Stomach (tissue), 9 donors: ENCODE measurements around the gene SYNJ2. TPM values are rescaled to one million over a fixed set of nuclear protein-coding genes. Genes with fewer than 3 reads are reported as not detected.

Source experiments
- DNase-seq, 2 donors: peaks; one replicate each; pipeline versions ENCODE4 v3.0.0 to v3.0.0-alpha.2; 2013 to 2019
- H3K27ac ChIP-seq, 5 donors: fragments of 200-600 bp in 4 of 5; sonication (generic) in 4 of 5; one replicate each; pipeline ENCODE4 v1.5.1; 2013 to 2019; ENCODE audit warnings: mild to moderate bottlenecking in 1 of 5, moderate library complexity in 1 of 5
- H3K27me3 ChIP-seq, 3 donors: fragments of 200-600 bp; sonication (generic); one replicate each; pipeline ENCODE4 v1.5.1; 2017 to 2019; ENCODE audit warnings: mixed run types in 1 of 3
- H3K36me3 ChIP-seq, 4 donors: fragments of 200-600 bp; sonication (generic); 1 replicate in 3 of 4; 2 replicates in 1 of 4; pipeline ENCODE4 v1.5.1; 2016 to 2019
- H3K4me1 ChIP-seq, 4 donors: fragments of 200-600 bp; sonication (generic); one replicate each; pipeline ENCODE4 v1.5.1; 2016 to 2019
- H3K4me3 ChIP-seq, 4 donors: fragments of 200-600 bp; sonication (generic) in 3 of 4; one replicate each; pipeline ENCODE4 v1.5.1; 2016 to 2019; ENCODE audit warnings: mild to moderate bottlenecking in 1 of 4
- H3K9me3 ChIP-seq, 4 donors: fragments of 200-600 bp; sonication (generic); one replicate each; pipeline ENCODE4 v1.5.1; 2016 to 2019
- EP300 ChIP-seq: sonication (generic); formaldehyde crosslinking; IDR thresholded peaks from one replicate; pipeline ENCODE4 v1.6.1; 2017; ENCODE audit warnings: antibody characterized with exemption
- POLR2A ChIP-seq, 4 donors: fragments of 450-650 bp; IDR thresholded peaks; one replicate each; pipeline ENCODE4 v1.6.1; 2016; ENCODE audit warnings: antibody characterized with exemption in 4 of 4, control low read depth in 2 of 4, mild to moderate bottlenecking in 1 of 4, moderate library complexity in 1 of 4
- POLR2AphosphoS5 ChIP-seq, 3 donors: sonication (generic); formaldehyde crosslinking; IDR thresholded peaks; one replicate each; pipeline ENCODE4 v1.6.1; 2016; ENCODE audit warnings: antibody characterized with exemption in 3 of 3
- WGBS, 5 donors: extraction: QIAGEN DNeasy Blood & Tissue Kit in 3 of 5; methylation state at CpG; one replicate each; pipeline versions ENCODE4 v1.1.5 to v1.1.7; 2013 to 2018; 5-methylcytosine and 5-hydroxymethylcytosine counted together
- intact Hi-C: fragments of 100-400 bp; cut with DNase I; formaldehyde crosslinking; loops from one replicate; pipeline ENCODE4 v1.15.1; 2023; ENCODE audit warnings: low total_unique reads
- polyA plus RNA-seq, 3 donors: library from polyadenylated mRNA; stranded (reverse); fragments of 200-250 nt; gene quantifications; one replicate each; pipeline ENCODE4 v1.2.3, GENCODE V29; 2013
- total RNA-seq, 5 donors: library from RNA; depleted of rRNA; stranded (reverse); fragments of >200 nt; gene quantifications; one replicate each; pipeline versions ENCODE4 v1.1.0 to v1.2.3, GENCODE V29; 2014 to 2016
- TF ChIP-seq, protein P1 (sequence below), 7 experiments: fragments of 450-650 bp in 4 of 7; fragments of 200-600 bp in 3 of 7; sonication (generic) in 3 of 7; IDR thresholded peaks; one replicate each; pipeline ENCODE4 v1.5.1; 2016 to 2019; ENCODE audit warnings: antibody characterized with exemption in 7 of 7, control low read depth in 2 of 7, mild to moderate bottlenecking in 1 of 7
- donor health status: healthy with polysubstance abuse.
- donor health status: Bipolar disorder and iron deficiency.
- donor health status: healthy.

The SYNJ2 gene
- total and polyA plus RNA-seq, 8 donors, result 4.7 to 41.4 (median 14.4) TPM

DNA sequence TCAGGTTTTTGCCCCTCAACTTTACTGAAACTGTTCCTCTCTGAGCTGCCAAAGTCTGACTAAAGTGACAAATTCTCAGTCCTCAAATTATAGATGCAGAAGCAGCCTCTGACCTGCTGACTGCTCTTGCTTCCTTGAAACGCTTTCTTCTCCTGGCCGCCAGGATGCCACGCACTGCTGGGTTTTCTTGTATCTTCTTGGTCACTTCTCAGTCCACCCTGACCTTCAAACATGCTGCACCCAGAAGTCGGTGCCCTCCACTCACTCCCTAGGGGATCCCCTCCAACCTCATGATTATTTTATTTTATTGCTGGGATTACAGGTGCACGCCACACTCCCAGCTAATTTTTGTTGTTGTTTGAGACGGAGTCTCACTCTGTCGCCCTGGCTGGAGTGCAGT, 24.7 kb downstream of the SYNJ2 start:
- 90 to 96% (median 93%) methylated on average over 7 of the region's 7 CpGs for WGBS, 5 donors
- Histone ChIP-seq H3K27ac (no peak overlapping the region), H3K36me3 (no peaks in the 10 kb centered on the region), H3K4me3 (no peak overlapping the region), H3K9me3 (no peaks in the 10 kb centered on the region), H3K27me3 (no peaks in the 10 kb centered on the region), H3K4me1 (peaks cover 41 to 59% (median 48%) of the 10 kb centered on the region in 4 donors)
- no peak for DNase-seq
- intact Hi-C loops, result no loop called here
- TF ChIP-seq POLR2A (IDR thresholded peaks at IDR 0.05) (no peak), POLR2AphosphoS5 (IDR thresholded peaks at IDR 0.05) (no peak)
- TF ChIP-seq, protein P1, sequence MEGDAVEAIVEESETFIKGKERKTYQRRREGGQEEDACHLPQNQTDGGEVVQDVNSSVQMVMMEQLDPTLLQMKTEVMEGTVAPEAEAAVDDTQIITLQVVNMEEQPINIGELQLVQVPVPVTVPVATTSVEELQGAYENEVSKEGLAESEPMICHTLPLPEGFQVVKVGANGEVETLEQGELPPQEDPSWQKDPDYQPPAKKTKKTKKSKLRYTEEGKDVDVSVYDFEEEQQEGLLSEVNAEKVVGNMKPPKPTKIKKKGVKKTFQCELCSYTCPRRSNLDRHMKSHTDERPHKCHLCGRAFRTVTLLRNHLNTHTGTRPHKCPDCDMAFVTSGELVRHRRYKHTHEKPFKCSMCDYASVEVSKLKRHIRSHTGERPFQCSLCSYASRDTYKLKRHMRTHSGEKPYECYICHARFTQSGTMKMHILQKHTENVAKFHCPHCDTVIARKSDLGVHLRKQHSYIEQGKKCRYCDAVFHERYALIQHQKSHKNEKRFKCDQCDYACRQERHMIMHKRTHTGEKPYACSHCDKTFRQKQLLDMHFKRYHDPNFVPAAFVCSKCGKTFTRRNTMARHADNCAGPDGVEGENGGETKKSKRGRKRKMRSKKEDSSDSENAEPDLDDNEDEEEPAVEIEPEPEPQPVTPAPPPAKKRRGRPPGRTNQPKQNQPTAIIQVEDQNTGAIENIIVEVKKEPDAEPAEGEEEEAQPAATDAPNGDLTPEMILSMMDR (IDR thresholded peaks at IDR 0.05), result no peak

GRCh38 chr6:158006821-158007570, 25.3 kb downstream of the SYNJ2 start:
- no peak for TF ChIP-seq POLR2A (IDR thresholded peaks at IDR 0.05)
- no peak for TF ChIP-seq POLR2AphosphoS5 (IDR thresholded peaks at IDR 0.05)
- no peak for TF ChIP-seq EP300
- TF ChIP-seq, protein P1 (IDR thresholded peaks at IDR 0.05), result no peak
- no peak for DNase-seq
- Histone ChIP-seq H3K9me3 (no peaks in the 10 kb centered on the region), H3K4me3 (no peak overlapping the region), H3K27me3 (no peaks in the 10 kb centered on the region), H3K27ac (no peak overlapping the region), H3K4me1 (peaks cover 37 to 65% (median 46%) of the 10 kb centered on the region in 4 donors), H3K36me3 (no peaks in the 10 kb centered on the region)
- WGBS, 5 donors, result 90 to 97% (median 93%) methylated on average over 11 of the region's 11 CpGs
- intact Hi-C loops, result no loop called here

DNA sequence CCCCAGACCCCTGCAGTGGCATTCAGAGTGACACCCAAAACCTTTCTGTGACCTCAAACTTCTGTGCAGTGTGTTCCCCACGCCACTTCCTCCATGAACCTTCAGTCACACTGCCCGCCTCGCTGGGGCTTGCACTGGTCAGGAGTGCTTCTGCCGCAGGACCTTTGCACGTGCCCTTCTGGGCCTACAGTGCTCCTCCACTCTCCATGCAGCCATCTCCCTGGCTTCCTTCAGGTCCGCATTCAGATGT, 27.1 kb downstream of the SYNJ2 start:
- H3K4me3 ChIP-seq, result no peak overlapping the region
- intact Hi-C loops, result no loop called here
- WGBS, 5 donors, result 80 to 93% (median 93%) methylated on average over 6 of the region's 6 CpGs

DNA sequence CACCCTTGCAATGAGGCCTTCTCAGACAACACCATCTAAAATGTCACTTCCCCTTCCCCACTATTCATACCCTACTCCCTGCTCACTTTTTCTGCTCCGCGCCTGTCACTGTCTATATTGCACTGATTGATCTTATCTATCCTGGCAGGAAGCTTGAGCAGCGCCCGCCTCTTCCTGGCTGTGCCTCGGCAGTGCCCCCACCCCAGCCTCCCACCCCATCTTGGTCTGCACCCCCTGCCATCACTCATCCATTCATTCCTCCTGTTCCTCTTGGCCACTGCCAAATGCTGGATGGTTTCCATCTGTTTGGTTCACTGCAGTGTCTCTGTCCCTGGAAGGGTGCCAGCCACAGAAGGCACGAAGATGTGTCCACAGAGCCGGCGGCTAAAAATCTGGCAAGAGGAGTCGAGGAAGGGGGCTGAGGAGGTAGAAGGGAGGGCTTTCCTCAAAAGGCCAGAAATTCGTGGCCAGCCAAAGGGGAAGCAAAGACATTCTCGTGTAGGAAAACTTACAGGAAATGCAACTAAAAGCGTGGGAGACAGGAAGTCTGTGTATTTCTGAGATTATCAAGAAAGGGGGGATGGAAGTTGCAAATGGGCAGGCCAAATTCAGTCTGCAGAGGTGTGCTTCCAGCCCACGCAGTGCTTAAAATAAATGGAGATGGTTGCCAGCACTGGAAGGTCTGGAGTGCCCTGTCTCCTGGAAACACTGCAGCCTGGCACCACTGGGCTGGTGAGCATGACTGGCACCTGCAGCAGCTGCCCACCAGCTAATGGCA, 27.6 kb downstream of the SYNJ2 start:
- TF ChIP-seq POLR2A (IDR thresholded peaks at IDR 0.05) (no peak), EP300 (no peak), POLR2AphosphoS5 (IDR thresholded peaks at IDR 0.05) (no peak)
- TF ChIP-seq, protein P1 (IDR thresholded peaks at IDR 0.05), result no peak
- H3K4me1 ChIP-seq, result peaks cover 14 to 42% (median 24%) of the 10 kb centered on the region in 4 donors
- no peaks in the 10 kb centered on the region for H3K9me3 ChIP-seq
- DNase-seq, result peak in 1 of 2 donors; percentile 86
- intact Hi-C loops, result no loop called here
- no peaks in the 10 kb centered on the region for H3K27me3 ChIP-seq
- no peak overlapping the region for H3K4me3 ChIP-seq
- 34 to 65% (median 46%) methylated on average over 13 of the region's 13 CpGs for WGBS, 5 donors
- H3K36me3 ChIP-seq, result no peaks in the 10 kb centered on the region
- H3K27ac ChIP-seq, result peak overlapping the region in 4 of 5 donors; percentile 13 to 56 (median 39)

More for the DNA sequence above, 27.1 kb downstream of the SYNJ2 start:
- H3K9me3 ChIP-seq, result no peaks in the 10 kb centered on the region
- peaks cover 19 to 47% (median 29%) of the 10 kb centered on the region in 4 donors for H3K4me1 ChIP-seq
- H3K27ac ChIP-seq, result peak overlapping the region in 4 of 5 donors; percentile 27 to 56 (median 39)
- TF ChIP-seq POLR2AphosphoS5 (IDR thresholded peaks at IDR 0.05) (no peak), POLR2A (IDR thresholded peaks at IDR 0.05) (no peak)
- no peaks in the 10 kb centered on the region for H3K36me3 ChIP-seq
- no peaks in the 10 kb centered on the region for H3K27me3 ChIP-seq
- DNase-seq, result no peak
